MM.1S (cell line): ENCODE measurements around the gene PDHA1.

Source experiments
- DNase-seq: peaks from one replicate; pipeline ENCODE4 v3.0.0-alpha.2; 2015
- H2AFZ ChIP-seq: fragments of 300-600 bp; sonication (generic); 2 replicates; pipeline ENCODE4 v1.6.0; 2016; ENCODE audit warnings: antibody characterized with exemption, low read length
- H3F3A ChIP-seq: fragments of 300-600 bp; sonication (generic); 2 replicates; pipeline ENCODE4 v1.6.1; 2016; ENCODE audit warnings: mild to moderate bottlenecking, antibody characterized with exemption, low read length, moderate library complexity, mixed read lengths; ENCODE audit not compliant: insufficient read depth
- H3K27ac ChIP-seq: fragments of 300-600 bp; sonication (generic); 2 replicates; pipeline ENCODE4 v1.5.1; 2016; ENCODE audit warnings: mild to moderate bottlenecking, low read length
- H3K27me3 ChIP-seq: fragments of 300-600 bp; sonication (generic); replicated peaks from 2 replicates; pipeline ENCODE4 v1.6.0; 2016; ENCODE audit warnings: low read length; ENCODE audit not compliant: insufficient read depth
- H3K36me3 ChIP-seq: fragments of 300-600 bp; sonication (generic); replicated peaks from 2 replicates; pipeline ENCODE4 v1.6.1; 2016; ENCODE audit warnings: mild to moderate bottlenecking, low read length, mixed read lengths; ENCODE audit not compliant: insufficient read depth
- H3K4me1 ChIP-seq: fragments of 300-600 bp; sonication (generic); 2 replicates; pipeline ENCODE4 v1.6.1; 2016; ENCODE audit warnings: low read length, mixed read lengths
- H3K4me2 ChIP-seq: fragments of 300-600 bp; sonication (generic); 2 replicates; pipeline ENCODE4 v1.6.0; 2016; ENCODE audit warnings: low read depth, low read length
- H3K4me3 ChIP-seq: fragments of 300-600 bp; sonication (generic); 2 replicates; pipeline ENCODE4 v1.5.1; 2016; ENCODE audit warnings: low read length, mixed read lengths
- H3K79me2 ChIP-seq: fragments of 300-600 bp; sonication (generic); 2 replicates; pipeline ENCODE4 v1.6.1; 2016; ENCODE audit warnings: mixed run types, low read length, mixed read lengths
- H3K9ac ChIP-seq: fragments of 300-600 bp; sonication (generic); 2 replicates; pipeline ENCODE4 v1.6.1; 2016; ENCODE audit warnings: low read length, mixed read lengths
- H3K9me2 ChIP-seq: fragments of 300-600 bp; sonication (generic); replicated peaks from 2 replicates; pipeline ENCODE4 v1.6.1; 2016; ENCODE audit warnings: mild to moderate bottlenecking, low read length, mixed read lengths; ENCODE audit not compliant: insufficient read depth
- H3K9me3 ChIP-seq: fragments of 300-600 bp; sonication (generic); replicated peaks from 2 replicates; pipeline ENCODE4 v1.6.1; 2016; ENCODE audit warnings: mild to moderate bottlenecking, low read length, mixed read lengths; ENCODE audit not compliant: insufficient read depth
- H4K20me1 ChIP-seq: fragments of 300-600 bp; sonication (generic); 2 replicates; pipeline ENCODE4 v1.6.1; 2016; ENCODE audit warnings: mild to moderate bottlenecking, low read length, moderate library complexity, mixed read lengths; ENCODE audit not compliant: insufficient read depth
- EZH2 ChIP-seq: fragments of 300-600 bp; sonication (generic); optimal IDR thresholded peaks from 2 replicates; pipeline ENCODE3; 2017; ENCODE audit warnings: low read depth, mild to moderate bottlenecking, antibody characterized with exemption, low read length, mixed read lengths
- EZH2phosphoT487 ChIP-seq: fragments of 300-600 bp; sonication (generic); IDR thresholded peaks from 2 replicates; pipeline ENCODE4 v1.6.1; 2018; ENCODE audit warnings: antibody characterized with exemption, low read length
- TF ChIP-seq, protein P1 (sequence below): fragments of 300-600 bp; sonication (generic); IDR thresholded peaks from 2 replicates; pipeline ENCODE4 v1.5.1; 2016; ENCODE audit warnings: antibody characterized with exemption, low read length, mixed read lengths

The PDHA1 gene

GRCh38 chrX:19389227-19389845 lies 45.6 kb downstream of the PDHA1 start:
- DNase-seq = no peak
- no peaks in the 10 kb centered on the region for H4K20me1 ChIP-seq
- H3K27me3 ChIP-seq = no peaks in the 10 kb centered on the region
- H3K4me2 ChIP-seq = no peak overlapping the region
- no peak overlapping the region for H3K4me3 ChIP-seq
- no peak overlapping the region for H3K9ac ChIP-seq
- no peak overlapping the region for H3K27ac ChIP-seq
- H3K4me1 ChIP-seq = no peaks in the 10 kb centered on the region
- no peaks in the 10 kb centered on the region for H3K9me2 ChIP-seq
- H3K36me3 ChIP-seq = no peaks in the 10 kb centered on the region
- no peaks in the 10 kb centered on the region for H3K9me3 ChIP-seq
- TF ChIP-seq, protein P1, sequence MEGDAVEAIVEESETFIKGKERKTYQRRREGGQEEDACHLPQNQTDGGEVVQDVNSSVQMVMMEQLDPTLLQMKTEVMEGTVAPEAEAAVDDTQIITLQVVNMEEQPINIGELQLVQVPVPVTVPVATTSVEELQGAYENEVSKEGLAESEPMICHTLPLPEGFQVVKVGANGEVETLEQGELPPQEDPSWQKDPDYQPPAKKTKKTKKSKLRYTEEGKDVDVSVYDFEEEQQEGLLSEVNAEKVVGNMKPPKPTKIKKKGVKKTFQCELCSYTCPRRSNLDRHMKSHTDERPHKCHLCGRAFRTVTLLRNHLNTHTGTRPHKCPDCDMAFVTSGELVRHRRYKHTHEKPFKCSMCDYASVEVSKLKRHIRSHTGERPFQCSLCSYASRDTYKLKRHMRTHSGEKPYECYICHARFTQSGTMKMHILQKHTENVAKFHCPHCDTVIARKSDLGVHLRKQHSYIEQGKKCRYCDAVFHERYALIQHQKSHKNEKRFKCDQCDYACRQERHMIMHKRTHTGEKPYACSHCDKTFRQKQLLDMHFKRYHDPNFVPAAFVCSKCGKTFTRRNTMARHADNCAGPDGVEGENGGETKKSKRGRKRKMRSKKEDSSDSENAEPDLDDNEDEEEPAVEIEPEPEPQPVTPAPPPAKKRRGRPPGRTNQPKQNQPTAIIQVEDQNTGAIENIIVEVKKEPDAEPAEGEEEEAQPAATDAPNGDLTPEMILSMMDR = no peak
- TF ChIP-seq EZH2 (no peak), EZH2phosphoT487 (no peak)
- no peaks in the 10 kb centered on the region for H3F3A ChIP-seq
- no peaks in the 10 kb centered on the region for H3K79me2 ChIP-seq
- no peak overlapping the region for H2AFZ ChIP-seq

GRCh38 chrX:19392078-19392477 lies 48.4 kb downstream of the PDHA1 start:
- Histone ChIP-seq H2AFZ (no peak overlapping the region), H3K4me2 (no peak overlapping the region), H3K4me1 (no peaks in the 10 kb centered on the region), H3K27me3 (no peaks in the 10 kb centered on the region), H3K9me3 (no peaks in the 10 kb centered on the region), H4K20me1 (no peaks in the 10 kb centered on the region), H3K36me3 (no peaks in the 10 kb centered on the region), H3K4me3 (no peak overlapping the region), H3K9ac (no peak overlapping the region), H3K9me2 (no peaks in the 10 kb centered on the region), H3F3A (no peaks in the 10 kb centered on the region), H3K79me2 (no peaks in the 10 kb centered on the region), H3K27ac (no peak overlapping the region)
- TF ChIP-seq, protein P1 = no peak
- no peak for TF ChIP-seq EZH2
- TF ChIP-seq EZH2phosphoT487 = no peak
- no peak for DNase-seq

GRCh38 chrX:19392703-19393102 lies 49.0 kb downstream of the PDHA1 start:
- Histone ChIP-seq H3K4me2 (no peak overlapping the region), H3K4me3 (no peak overlapping the region), H3K9me3 (no peaks in the 10 kb centered on the region), H3K79me2 (no peaks in the 10 kb centered on the region), H3K9ac (no peak overlapping the region), H3F3A (no peaks in the 10 kb centered on the region), H2AFZ (no peak overlapping the region), H3K27ac (no peak overlapping the region), H4K20me1 (no peaks in the 10 kb centered on the region), H3K9me2 (no peaks in the 10 kb centered on the region), H3K4me1 (no peaks in the 10 kb centered on the region), H3K27me3 (no peaks in the 10 kb centered on the region), H3K36me3 (no peaks in the 10 kb centered on the region)
- no peak for DNase-seq
- TF ChIP-seq EZH2phosphoT487 (no peak), EZH2 (no peak)
- TF ChIP-seq, protein P1 = no peak
